ENCODE measurements around the gene CD2BP2. TPM values are rescaled to one million over a fixed set of nuclear protein-coding genes. Genes with fewer than 3 reads are reported as not detected.
A peak's percentile ranks its signal among the peaks of the same experiment; 100 is the strongest.

CD2BP2 gene
- total and polyA plus RNA-seq, 9 of the 15 experiments (the other 6 are each of a cell fraction or from before 2014, with no cell fraction given), result 3.9 to 51.1 (median 32.8) TPM

GRCh38 chr16:30369938-30370455 lies 14.9 kb upstream of the CD2BP2 start (continued):
- no peak for TF ChIP-seq E2F1 (CRISPR knock-in tag; IDR thresholded peaks at IDR 0.05)
- peak; percentile 85 for TF ChIP-seq VEZF1 (CRISPR knock-in tag; IDR thresholded peaks at IDR 0.05)
- TF ChIP-seq MAFF (IDR thresholded peaks at IDR 0.05; ENCODE audit: low read length), result no peak
- no peak for TF ChIP-seq RAD51 (IDR thresholded peaks at IDR 0.05; ENCODE audit: borderline replicate concordance, low read depth)
- TF ChIP-seq ZBTB17 (CRISPR knock-in tag; IDR thresholded peaks at IDR 0.05), result no peak
- TF ChIP-seq THRA (IDR thresholded peaks at IDR 0.05), result no peak
- TF ChIP-seq ILF3 (IDR thresholded peaks at IDR 0.05; ENCODE audit: borderline replicate concordance), result no peak
- TF ChIP-seq, protein P1, sequence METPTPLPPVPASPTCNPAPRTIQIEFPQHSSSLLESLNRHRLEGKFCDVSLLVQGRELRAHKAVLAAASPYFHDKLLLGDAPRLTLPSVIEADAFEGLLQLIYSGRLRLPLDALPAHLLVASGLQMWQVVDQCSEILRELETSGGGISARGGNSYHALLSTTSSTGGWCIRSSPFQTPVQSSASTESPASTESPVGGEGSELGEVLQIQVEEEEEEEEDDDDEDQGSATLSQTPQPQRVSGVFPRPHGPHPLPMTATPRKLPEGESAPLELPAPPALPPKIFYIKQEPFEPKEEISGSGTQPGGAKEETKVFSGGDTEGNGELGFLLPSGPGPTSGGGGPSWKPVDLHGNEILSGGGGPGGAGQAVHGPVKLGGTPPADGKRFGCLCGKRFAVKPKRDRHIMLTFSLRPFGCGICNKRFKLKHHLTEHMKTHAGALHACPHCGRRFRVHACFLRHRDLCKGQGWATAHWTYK (CRISPR knock-in tag; IDR thresholded peaks at IDR 0.05), result no peak
- no peak for TF ChIP-seq USF1 (CRISPR knock-in tag; IDR thresholded peaks at IDR 0.05)
- TF ChIP-seq GTF2A2 (tag; IDR thresholded peaks at IDR 0.05), result no peak
- TF ChIP-seq SMARCE1 (IDR thresholded peaks at IDR 0.05), result no peak
- no peak for TF ChIP-seq HBP1 (CRISPR knock-in tag; IDR thresholded peaks at IDR 0.05)
- TF ChIP-seq RBBP5 (IDR thresholded peaks at IDR 0.05; ENCODE audit: borderline replicate concordance, insufficient read depth, low read length, poor library complexity, severe bottlenecking), result peak; percentile 36
- TF ChIP-seq ZNF766 (CRISPR knock-in tag; conservative IDR thresholded peaks at IDR 0.05), result no peak
- TF ChIP-seq, protein P2, sequence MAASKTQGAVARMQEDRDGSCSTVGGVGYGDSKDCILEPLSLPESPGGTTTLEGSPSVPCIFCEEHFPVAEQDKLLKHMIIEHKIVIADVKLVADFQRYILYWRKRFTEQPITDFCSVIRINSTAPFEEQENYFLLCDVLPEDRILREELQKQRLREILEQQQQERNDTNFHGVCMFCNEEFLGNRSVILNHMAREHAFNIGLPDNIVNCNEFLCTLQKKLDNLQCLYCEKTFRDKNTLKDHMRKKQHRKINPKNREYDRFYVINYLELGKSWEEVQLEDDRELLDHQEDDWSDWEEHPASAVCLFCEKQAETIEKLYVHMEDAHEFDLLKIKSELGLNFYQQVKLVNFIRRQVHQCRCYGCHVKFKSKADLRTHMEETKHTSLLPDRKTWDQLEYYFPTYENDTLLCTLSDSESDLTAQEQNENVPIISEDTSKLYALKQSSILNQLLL (CRISPR knock-in tag; IDR thresholded peaks at IDR 0.05; ENCODE audit: borderline replicate concordance), result no peak
- TF ChIP-seq ZNF561 (CRISPR knock-in tag; conservative IDR thresholded peaks at IDR 0.05), result no peak
- TF ChIP-seq POLR2B (IDR thresholded peaks at IDR 0.05; ENCODE audit: low read depth, partially characterized antibody), result no peak
- TF ChIP-seq PHB2 (IDR thresholded peaks at IDR 0.05; ENCODE audit: low read depth), result no peak
- peak; percentile 38 for TF ChIP-seq MEIS2 (IDR thresholded peaks at IDR 0.05; ENCODE audit: partially characterized antibody)
- TF ChIP-seq PCBP1 (IDR thresholded peaks at IDR 0.05; ENCODE audit: low read depth, low read length, poor library complexity, severe bottlenecking), result no peak
